NT2/D1 (cell line): ENCODE data around the gene MUC6.

Experiments used
- DNase-seq: peaks from one replicate; pipeline ENCODE4 v3.0.0-alpha.2; 2011; ENCODE audit warnings: low read depth, low spot score
- H3K27me3 ChIP-seq: 2 replicates; pipeline ENCODE4 v1.6.0; 2011; ENCODE audit warnings: mild to moderate bottlenecking; ENCODE audit not compliant: insufficient read length, insufficient read depth
- H3K36me3 ChIP-seq: 2 replicates; pipeline ENCODE4 v1.6.1; 2011; ENCODE audit warnings: mild to moderate bottlenecking, low read length, mixed read lengths; ENCODE audit not compliant: insufficient read depth, insufficient read length
- H3K4me1 ChIP-seq: 2 replicates; pipeline ENCODE4 v1.5.1; 2011; ENCODE audit not compliant: insufficient read depth, insufficient read length
- H3K4me3 ChIP-seq: 2 replicates; pipeline ENCODE4 v1.5.1; 2011; ENCODE audit warnings: low read depth; ENCODE audit not compliant: insufficient read length
- H3K9ac ChIP-seq: 2 replicates; pipeline ENCODE4 v1.6.0; 2011; ENCODE audit warnings: low read depth; ENCODE audit not compliant: insufficient read length
- H3K9me3 ChIP-seq: 2 replicates; pipeline ENCODE4 v1.5.1; 2011; ENCODE audit warnings: mild to moderate bottlenecking, low read length; ENCODE audit not compliant: insufficient read depth
- SUZ12 ChIP-seq: IDR thresholded peaks from 2 replicates; pipeline ENCODE4 v1.6.1; 2011; ENCODE audit not compliant: insufficient read length, insufficient read depth; ENCODE audit errors: extremely low read depth
- YY1 ChIP-seq: IDR thresholded peaks from 2 replicates; pipeline ENCODE4 v1.6.1; 2011; ENCODE audit not compliant: insufficient read length, insufficient read depth
- ZNF274 ChIP-seq: IDR thresholded peaks from 2 replicates; pipeline ENCODE4 v1.6.1; 2011; ENCODE audit warnings: mild to moderate bottlenecking, low read depth, low read length

Gene MUC6

DNA sequence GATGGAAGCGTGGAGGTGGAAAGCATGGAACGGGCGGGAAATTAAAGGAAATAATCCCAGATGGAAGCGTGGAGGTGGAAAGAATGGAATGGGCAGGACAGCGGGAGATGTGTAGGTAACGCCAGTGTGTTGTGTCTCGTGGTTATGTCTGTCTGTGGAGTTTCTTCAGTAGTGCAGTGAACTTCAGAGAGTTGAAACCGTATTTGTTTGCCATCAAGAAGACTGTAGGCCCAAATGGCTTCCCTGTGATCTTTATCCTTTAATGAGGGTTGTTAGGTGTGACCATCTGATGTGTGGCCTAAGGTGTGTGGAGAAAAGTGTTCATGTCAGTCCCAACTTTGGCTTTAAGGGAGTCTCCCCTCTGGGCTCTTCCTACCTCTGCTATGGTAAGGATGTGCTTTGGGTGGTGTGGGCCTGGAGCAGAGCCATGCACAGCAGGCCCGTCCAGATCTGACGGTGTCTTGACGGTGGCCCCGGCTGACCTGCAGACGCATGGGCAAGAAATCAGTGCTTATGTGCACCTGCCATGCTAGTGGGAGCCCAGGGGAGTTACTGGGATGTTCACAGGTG lies 71.2 kb downstream of the MUC6 start:
- Histone ChIP-seq H3K4me1 (no peaks in the 10 kb centered on the region), H3K36me3 (peaks cover 75% of the 10 kb centered on the region), H3K9me3 (no peaks in the 10 kb centered on the region; the same call in 1 of the 2 replicates), H3K27me3 (no peaks in the 10 kb centered on the region), H3K4me3 (no peak overlapping the region), H3K9ac (no peak overlapping the region)
- no peak for DNase-seq
- TF ChIP-seq YY1 (no peak), ZNF274 (no peak), SUZ12 (no peak)

DNA sequence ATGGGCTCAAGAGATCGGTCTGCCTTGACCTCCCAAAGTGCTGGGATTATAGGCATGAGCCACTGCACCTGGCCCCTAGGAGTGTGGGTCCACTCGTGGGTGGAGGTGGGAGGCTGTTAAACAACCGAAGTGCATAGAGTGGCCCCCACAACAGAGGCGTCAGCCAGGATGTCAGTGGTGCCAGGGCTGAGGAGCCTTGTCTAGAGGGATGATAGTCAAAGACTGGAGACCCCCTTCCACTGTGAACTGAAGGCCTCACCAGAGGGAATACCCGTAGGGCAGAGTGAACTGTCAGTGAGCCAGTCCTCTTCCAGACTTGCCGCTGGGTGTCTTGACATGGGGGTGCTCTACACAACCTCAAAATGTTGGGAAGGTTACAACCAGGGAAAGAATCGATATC lies 72.7 kb downstream of the MUC6 start:
- no peaks in the 10 kb centered on the region; the same call in 1 of the 2 replicates for H3K9me3 ChIP-seq
- no peak for DNase-seq
- TF ChIP-seq ZNF274 = no peak
- TF ChIP-seq YY1 = no peak
- no peak for TF ChIP-seq SUZ12
- H3K4me3 ChIP-seq = no peak overlapping the region
- H3K36me3 ChIP-seq = peaks cover 78% of the 10 kb centered on the region
- no peak overlapping the region for H3K9ac ChIP-seq
- H3K27me3 ChIP-seq = no peaks in the 10 kb centered on the region
- H3K4me1 ChIP-seq = no peaks in the 10 kb centered on the region
